Measurements from ENCODE around the gene LYPD6B. TPM values are rescaled to one million over a fixed set of nuclear protein-coding genes. Genes with fewer than 3 reads are reported as not detected.

Gene LYPD6B
- total and polyA plus RNA-seq, 7 donors = not detected

DNA sequence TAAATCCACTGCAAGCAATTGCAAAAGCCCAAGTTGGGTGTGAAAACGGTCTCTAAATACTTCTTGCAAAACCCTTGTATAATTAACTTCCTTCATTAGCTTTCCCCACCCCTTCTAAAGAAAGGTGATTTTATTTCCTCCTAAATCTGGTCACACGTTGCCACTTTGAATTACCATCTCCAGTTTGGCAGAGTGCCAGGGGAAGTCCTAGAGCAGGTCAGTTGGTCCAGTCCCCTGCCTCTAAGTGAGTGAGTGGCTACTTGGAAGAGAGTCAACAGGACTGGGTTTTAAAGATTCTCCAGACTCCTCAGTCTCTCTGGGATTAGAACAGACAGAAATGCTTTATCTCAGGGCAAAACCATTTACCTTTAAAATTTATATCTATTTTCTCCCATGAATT, 18.7 kb upstream of the LYPD6B start:
- 55 to 59% (median 58%) methylated on average over 2 of the region's 2 CpGs for WGBS, 3 donors
- no peak for ATAC-seq
- Histone ChIP-seq H3K4me3 (no peak overlapping the region), H3K9me3 (no peaks in the 10 kb centered on the region), H3K27me3 (ENCODE audit: insufficient read depth in 3 of 3, low read length in 2 of 3) (no peaks in the 10 kb centered on the region), H3K4me1 (no peaks in the 10 kb centered on the region), H3K27ac (no peak overlapping the region), H3K36me3 (ENCODE audit: insufficient read depth in 1 of 2, low read depth in 1 of 2) (no peaks in the 10 kb centered on the region)
- TF ChIP-seq CTCF (IDR thresholded peaks at IDR 0.05) = no peak
- intact Hi-C loops (cut with DNase I) = loop anchor here (2.0 to 10.0 kb wide), 3 partner anchors 285 to 543 kb away; no protein-coding TSS in a partner anchor
- no peak for DNase-seq

- Histone ChIP-seq H3K36me3 (ENCODE audit: insufficient read depth in 1 of 2, low read depth in 1 of 2) (no peaks in the 10 kb centered on the region), H3K27ac (no peak overlapping the region), H3K4me1 (no peaks in the 10 kb centered on the region), H3K27me3 (ENCODE audit: insufficient read depth in 3 of 3, low read length in 2 of 3) (no peaks in the 10 kb centered on the region), H3K9me3 (no peaks in the 10 kb centered on the region), H3K4me3 (no peak overlapping the region)
- 88 to 90% (median 90%) methylated on average over 10 of the region's 10 CpGs for WGBS, 3 donors
- intact Hi-C loops (cut with DNase I) = loop anchor here in 1 of 2 donors (10.0 kb wide), 1 partner anchor 284 kb away; no protein-coding TSS in a partner anchor
- no peak for ATAC-seq
- no peak for TF ChIP-seq CTCF (IDR thresholded peaks at IDR 0.05)
- no peak for DNase-seq
Observed at GRCh38 chr2:149020432-149020851, 18.1 kb upstream of the LYPD6B start.

DNA sequence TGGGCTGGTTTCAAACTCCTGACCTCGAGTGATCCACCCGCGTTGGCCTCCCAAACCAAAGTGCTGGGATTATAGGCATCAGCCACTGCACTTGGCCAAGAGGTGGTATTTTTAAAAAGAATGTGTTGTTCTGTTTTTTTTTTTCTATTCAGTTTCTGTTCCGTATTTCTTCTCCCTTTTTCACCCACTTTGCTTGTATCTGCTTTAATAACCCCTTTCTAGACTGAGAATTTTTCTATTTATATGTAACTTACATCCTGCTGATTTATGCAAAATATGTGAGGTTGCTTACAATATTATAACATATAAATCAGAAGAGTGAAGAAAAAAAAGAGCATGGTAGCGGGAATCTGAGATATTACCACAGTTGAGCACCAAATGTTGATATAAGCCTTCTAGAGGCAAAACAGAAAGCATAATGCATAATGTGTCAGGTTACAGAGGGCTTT, 17.2 kb upstream of the LYPD6B start:
- Histone ChIP-seq H3K27ac (no peak overlapping the region), H3K4me3 (no peak overlapping the region), H3K36me3 (ENCODE audit: insufficient read depth in 1 of 2, low read depth in 1 of 2) (no peaks in the 10 kb centered on the region), H3K4me1 (no peaks in the 10 kb centered on the region), H3K9me3 (no peaks in the 10 kb centered on the region), H3K27me3 (ENCODE audit: insufficient read depth in 3 of 3, low read length in 2 of 3) (no peaks in the 10 kb centered on the region)
- 73 to 86% (median 76%) methylated on average over 5 of the region's 5 CpGs for WGBS, 3 donors
- ATAC-seq (no peak), DNase-seq (no peak)
- no peak for TF ChIP-seq CTCF (IDR thresholded peaks at IDR 0.05)
- intact Hi-C loops (cut with DNase I) = loop anchor here in 1 of 2 donors (10.0 kb wide), 1 partner anchor 284 kb away; no protein-coding TSS in a partner anchor

DNA sequence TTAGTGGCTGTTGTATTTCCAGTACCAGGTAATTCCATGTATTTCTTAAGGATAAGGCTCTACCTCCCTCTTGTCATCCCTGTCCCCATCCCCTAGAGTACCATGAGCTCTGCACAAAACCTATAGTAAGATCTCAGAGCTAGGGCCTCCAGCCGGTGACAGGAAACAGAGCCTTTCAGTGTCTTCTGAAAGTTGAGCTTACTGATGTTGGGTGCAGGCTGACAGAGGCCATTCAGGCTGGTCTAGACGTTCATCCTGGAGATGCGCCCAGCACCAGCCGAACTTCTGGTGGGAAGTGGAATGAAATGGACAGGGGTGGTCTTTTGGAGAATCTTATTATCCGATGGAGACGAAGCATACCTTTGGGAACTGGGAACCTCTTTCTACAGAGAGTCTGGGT, 16.7 kb upstream of the LYPD6B start:
- intact Hi-C loops (cut with DNase I) = loop anchor here in 1 of 2 donors (10.0 kb wide), 1 partner anchor 283 kb away; no protein-coding TSS in a partner anchor

More for the DNA sequence above, 16.7 kb upstream of the LYPD6B start:
- H3K27me3 ChIP-seq (ENCODE audit: insufficient read depth in 3 of 3, low read length in 2 of 3) = no peaks in the 10 kb centered on the region
- H3K27ac ChIP-seq = no peak overlapping the region
- no peaks in the 10 kb centered on the region for H3K9me3 ChIP-seq
- WGBS, 3 donors = 75 to 82% (median 82%) methylated on average over 6 of the region's 6 CpGs
- ATAC-seq (no peak), DNase-seq (no peak)
- no peaks in the 10 kb centered on the region for H3K4me1 ChIP-seq
- no peak overlapping the region for H3K4me3 ChIP-seq
- TF ChIP-seq CTCF (IDR thresholded peaks at IDR 0.05) = no peak
- H3K36me3 ChIP-seq (ENCODE audit: insufficient read depth in 1 of 2, low read depth in 1 of 2) = no peaks in the 10 kb centered on the region
